Spleen (tissue), 11 donors: ENCODE results near the gene C14orf180. TPM values are rescaled to one million over a fixed set of nuclear protein-coding genes. Genes with fewer than 3 reads are reported as not detected.

Source experiments
- DNase-seq: peaks from one replicate; pipeline ENCODE4 v3.0.0-alpha.2; 2020
- H3K27ac ChIP-seq, 8 donors: fragments of 200-600 bp; sonication (generic) in 7 of 8; 1 replicate in 4 of 8; 2 replicates in 4 of 8; pipeline versions ENCODE4 v1.5.0 to v1.8.0; 2016 to 2021; ENCODE audit warnings: inconsistent platforms in 4 of 8, mild to moderate bottlenecking in 4 of 8, moderate library complexity in 1 of 8
- H3K27me3 ChIP-seq, 7 donors: fragments of 200-600 bp; sonication (generic) in 6 of 7; replicated peaks in 1 of 7; 1 replicate in 4 of 7; 2 replicates in 3 of 7; pipeline versions ENCODE4 v1.5.0 to v1.8.0; 2016 to 2021; ENCODE audit warnings: inconsistent platforms in 3 of 7, mild to moderate bottlenecking in 1 of 7
- H3K36me3 ChIP-seq, 6 donors: fragments of 200-600 bp; sonication (generic) in 5 of 6; 1 replicate in 4 of 6; 2 replicates in 2 of 6; pipeline versions ENCODE4 v1.5.0 to v1.8.0; 2016 to 2021; ENCODE audit warnings: inconsistent platforms in 2 of 6
- H3K4me1 ChIP-seq, 6 donors: fragments of 200-600 bp; sonication (generic) in 5 of 6; 1 replicate in 3 of 6; 2 replicates in 3 of 6; pipeline versions ENCODE4 v1.5.0 to v1.8.0; 2016 to 2021; ENCODE audit warnings: inconsistent platforms in 3 of 6
- H3K4me3 ChIP-seq, 8 donors: fragments of 200-600 bp; sonication (generic) in 7 of 8; 1 replicate in 4 of 8; 2 replicates in 4 of 8; pipeline versions ENCODE4 v1.5.0 to v1.8.0; 2016 to 2021; ENCODE audit warnings: inconsistent platforms in 4 of 8, mild to moderate bottlenecking in 4 of 8, moderate library complexity in 2 of 8
- H3K9me3 ChIP-seq, 8 donors: fragments of 200-600 bp; sonication (generic) in 7 of 8; 1 replicate in 4 of 8; 2 replicates in 4 of 8; pipeline versions ENCODE4 v1.5.0 to v1.8.0; 2016 to 2021; ENCODE audit warnings: inconsistent platforms in 4 of 8
- POLR2A ChIP-seq, 3 donors: fragments of 450-650 bp; IDR thresholded peaks; one replicate each; pipeline ENCODE4 v1.5.1; 2017; ENCODE audit warnings: antibody characterized with exemption in 3 of 3, mild to moderate bottlenecking in 1 of 3
- POLR2AphosphoS5 ChIP-seq, 3 donors: sonication (generic); formaldehyde crosslinking; IDR thresholded peaks; one replicate each; pipeline ENCODE4 v1.5.1; 2017; ENCODE audit warnings: antibody characterized with exemption in 3 of 3
- WGBS, 5 donors: extraction: QIAGEN DNeasy Blood & Tissue Kit in 3 of 5; methylation state at CpG; one replicate each; pipeline versions ENCODE4 v1.1.5 to v1.1.7; 2013 to 2018; 5-methylcytosine and 5-hydroxymethylcytosine counted together
- intact Hi-C: fragments of 100-400 bp; cut with DNase I; formaldehyde crosslinking; loops from one replicate; pipeline ENCODE4 v1.15.0; 2023; ENCODE audit warnings: low total_unique reads
- polyA plus RNA-seq, 3 donors: library from polyadenylated mRNA; stranded (reverse); fragments of 200-250 nt; gene quantifications; one replicate each; pipeline ENCODE4 v1.2.1, GENCODE V29; 2013
- total RNA-seq, 7 donors: library from RNA; depleted of rRNA in 3 of 7; stranded (reverse); fragments of >200 nt in 3 of 7; fragmentation: NEBNext Ultra II Directional in 4 of 7; extraction: Animal tissue kit (Norgen Biotek cat#: 25700) in 4 of 7; gene quantifications; one replicate each; pipeline versions ENCODE4 v1.1.0 to v1.2.1, GENCODE V29; 2016 to 2021
- TF ChIP-seq, protein P1 (sequence below), 11 experiments: fragments of 200-600 bp in 7 of 11; fragments of 450-650 bp in 4 of 11; sonication (generic) in 4 of 11; IDR thresholded peaks in 8 of 11; conservative IDR thresholded peaks in 3 of 11; 1 replicate in 7 of 11; 2 replicates in 4 of 11; pipeline versions ENCODE4 v1.4.0 to v1.8.0; 2016 to 2021; ENCODE audit warnings: antibody characterized with exemption in 11 of 11, inconsistent platforms in 4 of 11, mild to moderate bottlenecking in 1 of 11
- donor health status: healthy with polysubstance abuse.
- donor health status: DM: no; HTN: no; CAD: no; lungs with moderate emphysema.
- donor health status: DM: no; HTN: no; CAD: no.
- donor health status: Bipolar disorder and iron deficiency.
- donor health status: healthy.
- donor health status: DM: no; HTN: no; CAD: no.
- donor health status: DM: yes; HTN: yes; CAD: no.

Gene C14orf180
- total and polyA plus RNA-seq, 10 donors: 0.17 to 0.70 (median 0.28) TPM; not detected in 5

DNA sequence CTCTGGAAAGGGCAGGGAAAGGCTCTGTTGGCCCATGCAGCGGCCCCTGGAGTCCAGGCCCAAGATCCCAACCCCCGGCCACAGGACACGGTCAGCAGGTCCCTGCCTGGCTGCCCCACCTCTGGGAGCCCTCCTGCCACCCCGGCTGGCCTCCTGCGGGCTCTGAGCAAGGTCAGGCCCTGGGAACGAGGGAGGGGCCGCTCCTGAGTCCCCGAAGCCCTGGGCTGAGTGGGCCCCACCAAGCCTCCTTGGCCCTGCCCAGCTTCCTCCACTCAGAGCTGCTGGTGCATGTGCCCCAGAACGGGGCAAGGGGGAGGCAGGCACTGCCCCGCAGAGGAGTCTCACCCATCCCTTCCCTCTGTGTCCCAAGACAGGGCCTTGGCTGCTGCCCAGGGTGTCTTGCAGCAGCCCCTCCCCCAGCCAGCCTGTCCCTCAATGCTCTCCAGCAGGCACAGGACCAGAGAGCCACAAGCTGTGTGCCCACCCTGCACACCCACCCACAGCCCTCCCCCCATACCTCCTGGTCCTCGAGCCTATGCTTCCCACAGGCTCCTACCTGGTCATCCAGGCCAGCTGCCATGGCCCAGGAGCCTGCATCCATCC lies 7.4 kb upstream of the C14orf180 start:
- no peak for DNase-seq
- H3K27me3 ChIP-seq: peaks cover 0 to 67% (median 0%) of the 10 kb centered on the region in 7 donors
- no peaks in the 10 kb centered on the region for H3K36me3 ChIP-seq
- WGBS, 5 donors: 57 to 72% (median 70%) methylated on average over 4 to 11 of the region's 11 CpGs
- no peaks in the 10 kb centered on the region for H3K9me3 ChIP-seq
- TF ChIP-seq, protein P1, sequence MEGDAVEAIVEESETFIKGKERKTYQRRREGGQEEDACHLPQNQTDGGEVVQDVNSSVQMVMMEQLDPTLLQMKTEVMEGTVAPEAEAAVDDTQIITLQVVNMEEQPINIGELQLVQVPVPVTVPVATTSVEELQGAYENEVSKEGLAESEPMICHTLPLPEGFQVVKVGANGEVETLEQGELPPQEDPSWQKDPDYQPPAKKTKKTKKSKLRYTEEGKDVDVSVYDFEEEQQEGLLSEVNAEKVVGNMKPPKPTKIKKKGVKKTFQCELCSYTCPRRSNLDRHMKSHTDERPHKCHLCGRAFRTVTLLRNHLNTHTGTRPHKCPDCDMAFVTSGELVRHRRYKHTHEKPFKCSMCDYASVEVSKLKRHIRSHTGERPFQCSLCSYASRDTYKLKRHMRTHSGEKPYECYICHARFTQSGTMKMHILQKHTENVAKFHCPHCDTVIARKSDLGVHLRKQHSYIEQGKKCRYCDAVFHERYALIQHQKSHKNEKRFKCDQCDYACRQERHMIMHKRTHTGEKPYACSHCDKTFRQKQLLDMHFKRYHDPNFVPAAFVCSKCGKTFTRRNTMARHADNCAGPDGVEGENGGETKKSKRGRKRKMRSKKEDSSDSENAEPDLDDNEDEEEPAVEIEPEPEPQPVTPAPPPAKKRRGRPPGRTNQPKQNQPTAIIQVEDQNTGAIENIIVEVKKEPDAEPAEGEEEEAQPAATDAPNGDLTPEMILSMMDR (IDR thresholded peaks at IDR 0.05 in 8 of 11, conservative IDR thresholded peaks at IDR 0.05 in 3 of 11): no peak
- TF ChIP-seq POLR2A (IDR thresholded peaks at IDR 0.05): no peak
- no peak for TF ChIP-seq POLR2AphosphoS5 (IDR thresholded peaks at IDR 0.05)
- intact Hi-C loops: no loop called here
- H3K27ac ChIP-seq: no peak overlapping the region
- no peak overlapping the region for H3K4me3 ChIP-seq
- no peaks in the 10 kb centered on the region for H3K4me1 ChIP-seq

DNA sequence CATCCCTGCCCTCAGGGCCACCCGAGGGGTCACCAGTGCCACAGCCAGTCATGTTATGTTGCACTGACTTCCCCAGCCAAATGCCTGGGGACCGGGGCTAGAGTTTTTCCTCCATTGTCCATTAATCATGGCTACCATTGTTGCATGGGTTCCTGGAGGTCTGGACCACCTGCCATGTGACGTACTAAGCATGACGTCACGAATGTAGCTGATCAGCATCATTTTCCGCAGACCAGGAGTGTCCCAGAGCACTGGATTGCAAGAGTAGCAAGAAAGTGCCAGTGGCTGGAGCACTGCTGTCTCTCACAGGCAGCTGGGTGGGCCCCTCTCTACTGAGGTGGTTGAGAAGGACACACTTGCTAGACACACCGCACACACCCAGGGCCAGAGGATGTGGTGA lies 6.9 kb upstream of the C14orf180 start:
- intact Hi-C loops: no loop called here
- peaks cover 0 to 67% (median 2%) of the 10 kb centered on the region in 7 donors for H3K27me3 ChIP-seq
- H3K4me1 ChIP-seq: no peaks in the 10 kb centered on the region
- no peak overlapping the region for H3K27ac ChIP-seq
- 83 to 90% (median 85%) methylated on average over 6 to 7 of the region's 7 CpGs for WGBS, 5 donors
- no peaks in the 10 kb centered on the region for H3K36me3 ChIP-seq
- DNase-seq: no peak
- TF ChIP-seq, protein P1 (IDR thresholded peaks at IDR 0.05 in 8 of 11, conservative IDR thresholded peaks at IDR 0.05 in 3 of 11): no peak
- TF ChIP-seq POLR2A (IDR thresholded peaks at IDR 0.05) (no peak), POLR2AphosphoS5 (IDR thresholded peaks at IDR 0.05) (no peak)
- no peaks in the 10 kb centered on the region for H3K9me3 ChIP-seq
- H3K4me3 ChIP-seq: no peak overlapping the region

DNA sequence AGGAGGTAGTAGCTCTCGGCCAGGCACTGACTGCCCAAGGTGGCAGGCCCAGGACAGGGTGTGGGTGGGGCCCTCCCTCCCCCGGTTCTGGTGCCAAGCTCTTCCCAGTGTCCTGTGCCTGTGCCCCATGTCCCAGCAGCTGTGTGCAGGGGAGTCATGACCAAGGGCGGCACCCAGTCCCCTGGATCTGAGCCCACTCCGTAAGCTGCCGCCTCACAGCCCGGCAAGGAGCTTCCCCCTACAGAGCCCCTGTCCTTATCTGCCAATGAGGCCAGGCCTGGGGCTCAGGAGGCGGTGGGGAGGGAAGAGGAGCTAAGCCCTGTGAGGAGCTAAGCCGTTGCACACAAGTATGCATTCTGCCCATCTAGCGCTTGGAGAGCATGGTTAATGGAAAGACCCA lies 5.6 kb upstream of the C14orf180 start:
- no peaks in the 10 kb centered on the region for H3K4me1 ChIP-seq
- H3K4me3 ChIP-seq: no peak overlapping the region
- H3K27me3 ChIP-seq: peaks cover 0 to 68% (median 11%) of the 10 kb centered on the region in 7 donors
- H3K9me3 ChIP-seq: no peaks in the 10 kb centered on the region
- no peak overlapping the region for H3K27ac ChIP-seq
- no peak for DNase-seq
- intact Hi-C loops: no loop called here
- TF ChIP-seq, protein P1 (IDR thresholded peaks at IDR 0.05 in 8 of 11, conservative IDR thresholded peaks at IDR 0.05 in 3 of 11): no peak
- no peak for TF ChIP-seq POLR2A (IDR thresholded peaks at IDR 0.05)
- no peak for TF ChIP-seq POLR2AphosphoS5 (IDR thresholded peaks at IDR 0.05)
- WGBS, 5 donors: 62 to 74% (median 70%) methylated on average over 7 to 9 of the region's 9 CpGs
- H3K36me3 ChIP-seq: no peaks in the 10 kb centered on the region

- H3K4me3 ChIP-seq: no peak overlapping the region
- no peaks in the 10 kb centered on the region for H3K36me3 ChIP-seq
- no peak overlapping the region for H3K27ac ChIP-seq
- no peak for DNase-seq
- 76 to 85% (median 80%) methylated on average over 12 to 14 of the region's 14 CpGs for WGBS, 5 donors
- intact Hi-C loops: no loop called here
- TF ChIP-seq POLR2A (IDR thresholded peaks at IDR 0.05) (no peak), POLR2AphosphoS5 (IDR thresholded peaks at IDR 0.05) (no peak)
- TF ChIP-seq, protein P1 (IDR thresholded peaks at IDR 0.05 in 8 of 11, conservative IDR thresholded peaks at IDR 0.05 in 3 of 11): no peak
- H3K4me1 ChIP-seq: no peaks in the 10 kb centered on the region
- no peaks in the 10 kb centered on the region for H3K9me3 ChIP-seq
- peaks cover 0 to 68% (median 11%) of the 10 kb centered on the region in 7 donors for H3K27me3 ChIP-seq
Measured at GRCh38 chr14:104574536-104574935, 5.0 kb upstream of the C14orf180 start.
